ENCODE measurements around the gene UNC45B.
A peak's percentile ranks its signal among the peaks of the same experiment; 100 is the strongest.
"Not testable (repeated sequence)": the region's sequence is repeated elsewhere in the genome, so short reads cannot be mapped to it uniquely, and the experiment has no call there.

Gene UNC45B

DNA sequence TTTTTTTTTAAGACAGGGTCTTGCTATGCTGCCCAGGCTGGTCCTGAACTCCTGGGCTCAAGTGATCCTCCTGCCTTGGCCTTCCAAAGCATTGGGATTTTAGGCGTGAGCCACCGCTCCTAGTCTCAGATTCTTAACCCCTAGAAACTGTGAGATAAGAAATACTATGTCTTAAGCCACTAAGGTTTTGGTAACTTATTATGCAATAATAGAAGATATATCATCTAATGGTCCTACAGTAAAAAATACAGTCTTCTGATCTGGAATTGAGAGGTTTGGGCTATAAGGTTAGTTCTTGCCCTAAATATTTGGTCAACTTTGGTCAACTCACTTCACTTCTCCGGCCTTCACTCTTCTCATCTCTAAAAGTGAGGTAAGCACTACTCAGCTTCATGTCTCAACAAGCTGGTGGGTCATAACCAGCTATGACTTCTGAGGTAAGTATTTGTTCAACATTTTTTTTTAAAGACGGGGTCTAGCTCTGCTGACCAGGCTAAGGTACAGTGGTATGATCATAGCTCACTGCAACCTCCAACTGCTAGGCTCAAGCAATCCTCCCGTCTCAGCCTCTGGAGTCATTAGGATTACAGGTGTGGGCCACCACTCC is 42.7 kb upstream of the UNC45B start:
- TF ChIP-seq NFRKB (IDR thresholded peaks at IDR 0.05) (no peak), HDGF (IDR thresholded peaks at IDR 0.05; ENCODE audit: borderline replicate concordance) (no peak), ARNT (IDR thresholded peaks at IDR 0.05) (no peak), LEF1 (IDR thresholded peaks at IDR 0.05; ENCODE audit: borderline replicate concordance) (no peak), ZNF384 (IDR thresholded peaks at IDR 0.05) (no peak), TARDBP (IDR thresholded peaks at IDR 0.05) (no peak), CTBP1 (IDR thresholded peaks at IDR 0.05; ENCODE audit: borderline replicate concordance) (no peak), BHLHE40 (IDR thresholded peaks at IDR 0.05; ENCODE audit: borderline replicate concordance) (no peak), SUZ12 (IDR thresholded peaks at IDR 0.05) (no peak), SP1 (IDR thresholded peaks at IDR 0.05) (no peak), FOXK2 (IDR thresholded peaks at IDR 0.05) (no peak), FOXM1 (IDR thresholded peaks at IDR 0.05; ENCODE audit: borderline replicate concordance) (no peak), L3MBTL2 (conservative IDR thresholded peaks at IDR 0.05) (no peak), FOXA1 (IDR thresholded peaks at IDR 0.05) (no peak), ELF4 (IDR thresholded peaks at IDR 0.05) (no peak)
- TF ChIP-seq, protein P1, sequence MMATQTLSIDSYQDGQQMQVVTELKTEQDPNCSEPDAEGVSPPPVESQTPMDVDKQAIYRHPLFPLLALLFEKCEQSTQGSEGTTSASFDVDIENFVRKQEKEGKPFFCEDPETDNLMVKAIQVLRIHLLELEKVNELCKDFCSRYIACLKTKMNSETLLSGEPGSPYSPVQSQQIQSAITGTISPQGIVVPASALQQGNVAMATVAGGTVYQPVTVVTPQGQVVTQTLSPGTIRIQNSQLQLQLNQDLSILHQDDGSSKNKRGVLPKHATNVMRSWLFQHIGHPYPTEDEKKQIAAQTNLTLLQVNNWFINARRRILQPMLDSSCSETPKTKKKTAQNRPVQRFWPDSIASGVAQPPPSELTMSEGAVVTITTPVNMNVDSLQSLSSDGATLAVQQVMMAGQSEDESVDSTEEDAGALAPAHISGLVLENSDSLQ (IDR thresholded peaks at IDR 0.05) = no peak
- DNase-seq (ENCODE audit: extremely low spot score) = no peak
- POLR2A ChIA-PET = interaction anchor here (2.5 kb wide), 1 partner anchor 14 kb away, joined by 8 read pairs; the partner anchor contains the start of gene RAD51D
- CTCF ChIA-PET = interaction anchor here (0.7 kb wide), 1 partner anchor 106 kb away, joined by 3 read pairs; no protein-coding TSS in a partner anchor

DNA sequence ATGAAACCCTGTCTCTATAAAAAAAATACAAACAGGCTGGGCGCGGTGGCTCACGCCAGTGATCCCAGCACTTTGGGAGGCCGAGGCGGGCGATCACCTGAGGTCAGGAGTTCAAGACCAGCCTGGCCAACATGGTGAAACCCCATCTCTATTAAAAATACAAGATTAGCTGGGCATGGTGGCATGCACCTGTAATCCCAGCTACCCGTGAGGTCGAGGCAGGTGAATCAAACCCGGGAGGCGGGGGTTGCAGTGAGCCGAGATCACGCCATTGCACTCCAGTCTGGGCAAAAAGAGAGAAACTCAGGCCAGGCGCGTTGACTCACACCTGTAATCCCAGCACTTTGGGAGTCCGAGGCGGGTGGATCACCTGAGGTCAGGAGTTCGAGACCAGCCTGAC is 36.8 kb upstream of the UNC45B start:
- POLR2A ChIA-PET; CTCF ChIA-PET; DNase-seq (ENCODE audit: extremely low spot score): not testable (repeated sequence)

DNA sequence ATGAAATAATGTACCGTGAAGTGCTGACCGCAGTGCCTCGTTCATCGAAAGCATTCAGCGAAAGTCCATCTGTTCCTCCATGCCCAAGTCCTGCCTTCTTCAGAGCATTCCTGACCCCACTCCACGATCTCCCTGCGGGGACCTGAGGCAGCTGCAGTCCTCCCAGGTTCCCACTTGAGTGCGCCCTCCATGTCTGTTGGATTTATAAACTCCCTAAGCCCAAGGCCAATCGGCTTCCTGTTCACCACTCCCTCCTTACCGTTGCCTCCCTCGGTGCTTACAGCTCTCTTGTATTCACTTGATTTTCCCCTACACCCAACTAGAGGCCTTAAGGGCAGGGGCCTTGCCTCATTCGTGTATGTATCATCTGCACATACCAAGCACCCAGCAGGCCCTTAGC is 30.8 kb upstream of the UNC45B start:
- CTCF ChIA-PET = no interaction called here
- TF ChIP-seq, protein P1 (IDR thresholded peaks at IDR 0.05) = no peak
- no peak for TF ChIP-seq L3MBTL2 (conservative IDR thresholded peaks at IDR 0.05)
- no peak for DNase-seq (ENCODE audit: extremely low spot score)
- POLR2A ChIA-PET = no interaction called here

DNA sequence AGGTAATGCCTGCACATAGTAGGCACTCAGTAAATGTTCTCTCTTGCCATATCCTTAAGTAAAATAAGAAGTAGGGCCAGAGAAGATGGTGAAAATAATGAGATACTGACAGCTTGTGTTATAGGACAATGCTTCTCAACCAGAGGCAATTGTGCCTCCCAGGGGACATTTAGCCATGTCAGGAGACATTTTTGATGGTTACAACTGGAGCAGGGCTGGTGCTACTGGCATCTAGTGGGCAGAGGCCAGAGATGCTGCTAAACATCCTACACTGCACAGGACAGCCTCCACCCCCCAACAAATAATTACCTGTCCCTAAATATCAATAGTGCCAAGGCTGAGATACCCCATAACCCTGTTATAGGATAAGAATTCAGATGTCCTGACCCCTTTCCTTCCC is 29.6 kb upstream of the UNC45B start:
- DNase-seq (ENCODE audit: extremely low spot score) = no peak
- CTCF ChIA-PET = interaction anchor here (0.6 kb wide), 1 partner anchor 152 kb away, joined by 3 read pairs; no protein-coding TSS in a partner anchor
- POLR2A ChIA-PET = interaction anchor here (1.2 kb wide), 1 partner anchor 13 kb away, joined by 4 read pairs; no protein-coding TSS in a partner anchor
- TF ChIP-seq SUZ12 (IDR thresholded peaks at IDR 0.05) = no peak
- no peak for TF ChIP-seq ZNF384 (IDR thresholded peaks at IDR 0.05)
- no peak for TF ChIP-seq NFRKB (IDR thresholded peaks at IDR 0.05)
- TF ChIP-seq FOXA1 (IDR thresholded peaks at IDR 0.05) = no peak
- TF ChIP-seq L3MBTL2 (conservative IDR thresholded peaks at IDR 0.05) = no peak
- TF ChIP-seq SP1 (IDR thresholded peaks at IDR 0.05) = no peak
- TF ChIP-seq FOXK2 (IDR thresholded peaks at IDR 0.05) = no peak
- no peak for TF ChIP-seq FOXM1 (IDR thresholded peaks at IDR 0.05; ENCODE audit: borderline replicate concordance)
- TF ChIP-seq CTBP1 (IDR thresholded peaks at IDR 0.05; ENCODE audit: borderline replicate concordance) = no peak
- no peak for TF ChIP-seq ARNT (IDR thresholded peaks at IDR 0.05)
- TF ChIP-seq LEF1 (IDR thresholded peaks at IDR 0.05; ENCODE audit: borderline replicate concordance) = no peak

DNA sequence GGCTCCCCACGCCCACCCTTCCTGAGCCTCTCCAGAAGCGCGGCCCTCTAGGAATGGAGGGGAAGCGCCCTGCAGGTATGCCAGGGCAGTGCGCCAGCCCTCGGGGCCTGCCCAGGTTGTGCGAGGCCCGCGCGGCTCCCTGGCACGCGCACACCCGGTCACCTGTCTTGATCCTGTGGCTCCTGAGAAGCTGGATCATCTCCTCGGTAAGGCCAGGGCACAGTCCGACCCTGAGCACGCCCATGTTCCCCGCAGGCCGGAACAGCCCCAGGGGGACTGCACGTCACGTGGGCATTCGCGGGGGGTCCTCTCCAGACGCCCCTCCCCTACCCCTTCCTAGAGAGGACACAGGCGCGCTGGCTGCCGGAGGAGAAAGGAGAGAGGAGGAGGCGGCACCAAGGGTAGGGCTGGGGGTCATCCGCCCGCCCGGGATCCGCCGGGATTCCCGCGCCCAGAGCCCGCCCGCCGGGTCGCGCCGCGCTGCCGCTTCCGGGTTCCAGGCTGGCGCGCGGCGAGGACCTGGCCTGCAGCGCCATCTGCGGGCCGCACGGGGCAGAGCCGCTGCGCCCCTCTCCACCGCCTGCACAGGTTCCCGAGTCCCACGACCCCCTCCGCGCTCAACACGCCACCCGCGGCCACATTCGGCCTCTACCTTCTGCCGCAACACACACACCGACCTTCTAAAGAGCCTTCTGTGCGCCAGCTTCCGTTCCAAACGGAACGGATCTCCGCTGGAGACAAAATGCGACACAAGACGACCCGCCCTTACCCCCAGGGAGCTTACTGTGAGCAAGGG is 28.0 kb upstream of the UNC45B start, which contains the start of gene RAD51D:
Gene RAD51D, minus strand, starts transcription at position 491 of the 796 bp plus-strand sequence. Its CDS starts 247 bp downstream, at position 244.
- POLR2A ChIA-PET = interaction anchor here (0.6 to 1.9 kb wide), 11 partner anchors 9 to 539 kb away, joined by 3 to 8 read pairs (median 4); partner anchors contain the start of genes NLE1 and UNC45B
- CTCF ChIA-PET = interaction anchor here (0.6 to 2.0 kb wide), 8 partner anchors 23 to 577 kb away, joined by 3 to 5 read pairs (median 3); no protein-coding TSS in a partner anchor
- peak; percentile 70 for TF ChIP-seq L3MBTL2 (conservative IDR thresholded peaks at IDR 0.05)
- TF ChIP-seq FOXA1 (IDR thresholded peaks at IDR 0.05) = no peak
- TF ChIP-seq ELF4 (IDR thresholded peaks at IDR 0.05) = peak; percentile 38; the same call in 1 of the 2 replicates
- no peak for TF ChIP-seq SUZ12 (IDR thresholded peaks at IDR 0.05)
- TF ChIP-seq ZNF384 (IDR thresholded peaks at IDR 0.05) = no peak
- no peak; the same call in 1 of the 2 replicates for TF ChIP-seq FOXM1 (IDR thresholded peaks at IDR 0.05; ENCODE audit: borderline replicate concordance)
- TF ChIP-seq LEF1 (IDR thresholded peaks at IDR 0.05; ENCODE audit: borderline replicate concordance) = 0 out of 2 replicates have a peak, but pooled peaks have one; percentile 18
- peak; percentile 83 for DNase-seq (ENCODE audit: extremely low spot score)

DNA sequence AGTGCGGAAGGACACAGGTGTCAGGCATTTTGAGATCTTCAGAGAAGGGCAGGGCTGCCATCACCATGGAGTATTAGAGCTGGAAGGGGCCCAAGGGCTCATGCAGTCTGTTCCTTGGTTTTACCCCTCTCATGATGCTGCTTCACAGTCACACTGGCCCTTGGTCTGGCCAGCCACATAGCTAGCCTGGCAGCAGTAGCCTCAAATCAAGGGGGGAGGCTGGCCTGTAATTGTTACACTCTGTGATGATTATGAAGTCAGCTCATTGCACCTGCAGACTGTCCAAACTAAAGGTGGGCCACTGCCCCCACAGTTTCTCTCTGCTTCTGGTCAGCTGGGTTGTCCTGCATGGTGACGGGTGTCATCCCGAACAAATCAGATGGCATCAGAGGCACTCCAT is 26.3 kb upstream of the UNC45B start, which contains the start of gene FNDC8:
Gene FNDC8, plus strand, starts transcription at position 301 of the 400 bp plus-strand sequence. Its CDS starts 79 bp downstream, at position 380.
- POLR2A ChIA-PET = interaction anchor here (0.8 kb wide), 1 partner anchor 107 kb away, joined by 3 read pairs; no protein-coding TSS in a partner anchor
- no peak for DNase-seq (ENCODE audit: extremely low spot score)

More for the DNA sequence above, 26.3 kb upstream of the UNC45B start, which contains the start of gene FNDC8:
- no peak for TF ChIP-seq TARDBP (IDR thresholded peaks at IDR 0.05)
- no peak for TF ChIP-seq ARNT (IDR thresholded peaks at IDR 0.05)
- TF ChIP-seq FOXM1 (IDR thresholded peaks at IDR 0.05; ENCODE audit: borderline replicate concordance) = no peak
- TF ChIP-seq HDGF (IDR thresholded peaks at IDR 0.05; ENCODE audit: borderline replicate concordance) = no peak
- TF ChIP-seq L3MBTL2 (conservative IDR thresholded peaks at IDR 0.05) = no peak
- TF ChIP-seq CTBP1 (IDR thresholded peaks at IDR 0.05; ENCODE audit: borderline replicate concordance) = no peak
- no peak for TF ChIP-seq NFRKB (IDR thresholded peaks at IDR 0.05)
- no peak for TF ChIP-seq ZNF384 (IDR thresholded peaks at IDR 0.05)
- no peak for TF ChIP-seq SUZ12 (IDR thresholded peaks at IDR 0.05)
- TF ChIP-seq, protein P1 (IDR thresholded peaks at IDR 0.05) = no peak
- no peak for TF ChIP-seq FOXA1 (IDR thresholded peaks at IDR 0.05)
- TF ChIP-seq SP1 (IDR thresholded peaks at IDR 0.05) = no peak
- TF ChIP-seq BHLHE40 (IDR thresholded peaks at IDR 0.05; ENCODE audit: borderline replicate concordance) = no peak
- no peak for TF ChIP-seq FOXK2 (IDR thresholded peaks at IDR 0.05)
- no peak for TF ChIP-seq ELF4 (IDR thresholded peaks at IDR 0.05)
- no peak for TF ChIP-seq LEF1 (IDR thresholded peaks at IDR 0.05; ENCODE audit: borderline replicate concordance)
- CTCF ChIA-PET = no interaction called here

Measured in HEK293T (cell line).